ENCODE measurements around the gene LRFN4.

Gene LRFN4

GRCh38 chr11:66858186-66858938 is 1.5 kb downstream of the LRFN4 start:
- H3K9me3 ChIP-seq (ENCODE audit: control insufficient read depth in 2 of 2, low read length in 2 of 2), result no peaks in the 10 kb centered on the region
- H3K4me1 ChIP-seq (ENCODE audit: control insufficient read depth in 2 of 2, insufficient read depth in 2 of 2, low read length in 2 of 2), result peaks cover 6 to 18% of the 10 kb centered on the region in 2 donors
- H3K4me3 ChIP-seq (ENCODE audit: low read length in 2 of 2), result no peak overlapping the region
- H3K27me3 ChIP-seq (ENCODE audit: control insufficient read depth in 2 of 2, insufficient read depth in 2 of 2, low read length in 2 of 2), result no peaks in the 10 kb centered on the region
- H3K36me3 ChIP-seq (ENCODE audit: control insufficient read depth in 2 of 2, insufficient read depth in 2 of 2, low read length in 2 of 2), result peaks cover 0 to 4% of the 10 kb centered on the region in 2 donors
- no peak overlapping the region for H3K9ac ChIP-seq (ENCODE audit: low read depth in 1 of 2, low read length in 2 of 2)
- H3K27ac ChIP-seq (ENCODE audit: low read depth in 2 of 2, low read length in 2 of 2), result no peak overlapping the region

GRCh38 chr11:66858939-66859685 is 2.2 kb downstream of the LRFN4 start:
- peaks cover 12 to 26% of the 10 kb centered on the region in 2 donors for H3K4me1 ChIP-seq (ENCODE audit: control insufficient read depth in 2 of 2, insufficient read depth in 2 of 2, low read length in 2 of 2)
- H3K4me3 ChIP-seq (ENCODE audit: low read length in 2 of 2), result no peak overlapping the region
- H3K27me3 ChIP-seq (ENCODE audit: control insufficient read depth in 2 of 2, insufficient read depth in 2 of 2, low read length in 2 of 2), result no peaks in the 10 kb centered on the region
- H3K27ac ChIP-seq (ENCODE audit: low read depth in 2 of 2, low read length in 2 of 2), result no peak overlapping the region
- peaks cover 0 to 4% of the 10 kb centered on the region in 2 donors for H3K36me3 ChIP-seq (ENCODE audit: control insufficient read depth in 2 of 2, insufficient read depth in 2 of 2, low read length in 2 of 2)
- H3K9me3 ChIP-seq (ENCODE audit: control insufficient read depth in 2 of 2, low read length in 2 of 2), result no peaks in the 10 kb centered on the region
- no peak overlapping the region for H3K9ac ChIP-seq (ENCODE audit: low read depth in 1 of 2, low read length in 2 of 2)

- no peaks in the 10 kb centered on the region for H3K27me3 ChIP-seq (ENCODE audit: control insufficient read depth in 2 of 2, insufficient read depth in 2 of 2, low read length in 2 of 2)
- H3K4me1 ChIP-seq (ENCODE audit: control insufficient read depth in 2 of 2, insufficient read depth in 2 of 2, low read length in 2 of 2), result peaks cover 19 to 33% of the 10 kb centered on the region in 2 donors
- H3K9ac ChIP-seq (ENCODE audit: low read depth in 1 of 2, low read length in 2 of 2), result no peak overlapping the region
- H3K27ac ChIP-seq (ENCODE audit: low read depth in 2 of 2, low read length in 2 of 2), result no peak overlapping the region
- H3K4me3 ChIP-seq (ENCODE audit: low read length in 2 of 2), result no peak overlapping the region
- H3K36me3 ChIP-seq (ENCODE audit: control insufficient read depth in 2 of 2, insufficient read depth in 2 of 2, low read length in 2 of 2), result peaks cover 0 to 4% of the 10 kb centered on the region in 2 donors
- H3K9me3 ChIP-seq (ENCODE audit: control insufficient read depth in 2 of 2, low read length in 2 of 2), result no peaks in the 10 kb centered on the region
These were observed 3.0 kb downstream of the LRFN4 start for GRCh38 chr11:66859686-66860448.

- Histone ChIP-seq H3K9ac (ENCODE audit: low read depth in 1 of 2, low read length in 2 of 2) (no peak overlapping the region), H3K9me3 (ENCODE audit: control insufficient read depth in 2 of 2, low read length in 2 of 2) (no peaks in the 10 kb centered on the region), H3K36me3 (ENCODE audit: control insufficient read depth in 2 of 2, insufficient read depth in 2 of 2, low read length in 2 of 2) (peaks cover 0 to 4% of the 10 kb centered on the region in 2 donors), H3K4me3 (ENCODE audit: low read length in 2 of 2) (no peak overlapping the region), H3K4me1 (ENCODE audit: control insufficient read depth in 2 of 2, insufficient read depth in 2 of 2, low read length in 2 of 2) (peaks cover 22 to 38% of the 10 kb centered on the region in 2 donors), H3K27ac (ENCODE audit: low read depth in 2 of 2, low read length in 2 of 2) (no peak overlapping the region), H3K27me3 (ENCODE audit: control insufficient read depth in 2 of 2, insufficient read depth in 2 of 2, low read length in 2 of 2) (no peaks in the 10 kb centered on the region)
These were observed 3.6 kb downstream of the LRFN4 start for GRCh38 chr11:66860449-66860831.

GRCh38 chr11:66861038-66861773 is 4.3 kb downstream of the LRFN4 start:
- no peak overlapping the region for H3K27ac ChIP-seq (ENCODE audit: low read depth in 2 of 2, low read length in 2 of 2)
- H3K36me3 ChIP-seq (ENCODE audit: control insufficient read depth in 2 of 2, insufficient read depth in 2 of 2, low read length in 2 of 2), result peaks cover 0 to 4% of the 10 kb centered on the region in 2 donors
- no peaks in the 10 kb centered on the region for H3K9me3 ChIP-seq (ENCODE audit: control insufficient read depth in 2 of 2, low read length in 2 of 2)
- H3K9ac ChIP-seq (ENCODE audit: low read depth in 1 of 2, low read length in 2 of 2), result no peak overlapping the region
- H3K4me3 ChIP-seq (ENCODE audit: low read length in 2 of 2), result no peak overlapping the region
- peaks cover 17 to 34% of the 10 kb centered on the region in 2 donors for H3K4me1 ChIP-seq (ENCODE audit: control insufficient read depth in 2 of 2, insufficient read depth in 2 of 2, low read length in 2 of 2)
- no peaks in the 10 kb centered on the region for H3K27me3 ChIP-seq (ENCODE audit: control insufficient read depth in 2 of 2, insufficient read depth in 2 of 2, low read length in 2 of 2)

GRCh38 chr11:66861774-66862558 is 5.1 kb downstream of the LRFN4 start:
- Histone ChIP-seq H3K9ac (ENCODE audit: low read depth in 1 of 2, low read length in 2 of 2) (no peak overlapping the region), H3K4me3 (ENCODE audit: low read length in 2 of 2) (no peak overlapping the region), H3K36me3 (ENCODE audit: control insufficient read depth in 2 of 2, insufficient read depth in 2 of 2, low read length in 2 of 2) (peaks cover 0 to 4% of the 10 kb centered on the region in 2 donors), H3K4me1 (ENCODE audit: control insufficient read depth in 2 of 2, insufficient read depth in 2 of 2, low read length in 2 of 2) (peaks cover 17 to 34% of the 10 kb centered on the region in 2 donors), H3K27ac (ENCODE audit: low read depth in 2 of 2, low read length in 2 of 2) (no peak overlapping the region), H3K9me3 (ENCODE audit: control insufficient read depth in 2 of 2, low read length in 2 of 2) (no peaks in the 10 kb centered on the region), H3K27me3 (ENCODE audit: control insufficient read depth in 2 of 2, insufficient read depth in 2 of 2, low read length in 2 of 2) (no peaks in the 10 kb centered on the region)

GRCh38 chr11:66862559-66863037 is 5.7 kb downstream of the LRFN4 start:
- H3K4me1 ChIP-seq (ENCODE audit: control insufficient read depth in 2 of 2, insufficient read depth in 2 of 2, low read length in 2 of 2), result peaks cover 17 to 30% of the 10 kb centered on the region in 2 donors
- H3K4me3 ChIP-seq (ENCODE audit: low read length in 2 of 2), result no peak overlapping the region

GRCh38 chr11:66863428-66864125 is 6.7 kb downstream of the LRFN4 start:
- Histone ChIP-seq H3K9ac (ENCODE audit: low read depth in 1 of 2, low read length in 2 of 2) (peak overlapping the region; percentile 24 to 68), H3K4me3 (ENCODE audit: low read length in 2 of 2) (peak overlapping the region; percentile 26 to 34), H3K4me1 (ENCODE audit: control insufficient read depth in 2 of 2, insufficient read depth in 2 of 2, low read length in 2 of 2) (peaks cover 17 to 30% of the 10 kb centered on the region in 2 donors), H3K9me3 (ENCODE audit: control insufficient read depth in 2 of 2, low read length in 2 of 2) (no peaks in the 10 kb centered on the region), H3K27me3 (ENCODE audit: control insufficient read depth in 2 of 2, insufficient read depth in 2 of 2, low read length in 2 of 2) (no peaks in the 10 kb centered on the region), H3K27ac (ENCODE audit: low read depth in 2 of 2, low read length in 2 of 2) (peak overlapping the region; percentile 65 to 80), H3K36me3 (ENCODE audit: control insufficient read depth in 2 of 2, insufficient read depth in 2 of 2, low read length in 2 of 2) (peaks cover 0 to 4% of the 10 kb centered on the region in 2 donors)

More at GRCh38 chr11:66862559-66863037, 5.7 kb downstream of the LRFN4 start:
- H3K9ac ChIP-seq (ENCODE audit: low read depth in 1 of 2, low read length in 2 of 2), result no peak overlapping the region
- peaks cover 0 to 4% of the 10 kb centered on the region in 2 donors for H3K36me3 ChIP-seq (ENCODE audit: control insufficient read depth in 2 of 2, insufficient read depth in 2 of 2, low read length in 2 of 2)
- no peaks in the 10 kb centered on the region for H3K27me3 ChIP-seq (ENCODE audit: control insufficient read depth in 2 of 2, insufficient read depth in 2 of 2, low read length in 2 of 2)
- H3K27ac ChIP-seq (ENCODE audit: low read depth in 2 of 2, low read length in 2 of 2), result no peak overlapping the region
- H3K9me3 ChIP-seq (ENCODE audit: control insufficient read depth in 2 of 2, low read length in 2 of 2), result no peaks in the 10 kb centered on the region
